SKM-1 (cell line): ENCODE results near the gene FARP2.
"Not testable (repeated sequence)": the region's sequence is repeated elsewhere in the genome, so short reads cannot be mapped to it uniquely, and the experiment has no call there.

Source experiments
- DNase-seq: peaks from one replicate; lab custom pipeline; 2025; ENCODE audit not compliant: unreplicated experiment; lab: John Stamatoyannopoulos, UW

FARP2 gene

DNA sequence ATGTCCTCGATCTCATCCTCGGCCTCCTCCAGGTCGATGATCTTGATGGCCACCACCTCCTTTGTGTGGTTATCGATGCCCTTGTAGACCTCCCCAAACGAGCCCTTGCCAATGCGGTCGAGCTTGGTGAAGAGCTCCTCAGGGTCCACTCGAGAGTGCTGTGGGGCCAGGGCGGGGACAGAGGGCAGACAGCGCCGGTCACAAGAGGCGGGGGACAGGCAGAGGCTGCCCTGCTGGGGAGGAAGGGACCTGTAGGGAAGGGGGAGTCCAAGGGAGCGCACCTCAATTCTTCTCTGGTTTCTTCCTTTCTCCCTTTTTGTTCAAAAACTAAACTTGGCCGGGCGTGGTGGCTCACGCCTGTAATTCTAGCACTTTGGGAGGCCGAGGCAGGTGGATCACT, 145.5 kb downstream of the FARP2 start:
- no peak for DNase-seq

DNA sequence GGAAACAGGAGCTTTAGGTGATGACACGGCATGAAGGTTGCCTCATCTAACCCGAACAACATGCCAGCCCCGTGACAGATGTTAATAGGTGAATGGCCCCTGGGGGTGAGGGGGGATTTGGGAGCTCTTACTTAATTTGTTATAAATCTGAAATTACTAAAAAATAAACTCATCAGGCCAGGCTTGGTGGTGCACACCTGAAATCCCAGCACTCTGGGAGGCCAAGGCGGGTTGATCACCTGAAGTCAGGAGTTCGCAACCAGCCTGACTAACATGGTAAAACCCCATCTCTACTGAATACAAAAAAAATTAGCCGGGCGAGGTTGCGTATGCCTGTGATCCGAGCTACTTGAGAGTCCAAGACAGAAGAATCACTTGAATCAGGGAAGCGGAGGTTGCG, 146.2 kb downstream of the FARP2 start:
- no peak for DNase-seq

DNA sequence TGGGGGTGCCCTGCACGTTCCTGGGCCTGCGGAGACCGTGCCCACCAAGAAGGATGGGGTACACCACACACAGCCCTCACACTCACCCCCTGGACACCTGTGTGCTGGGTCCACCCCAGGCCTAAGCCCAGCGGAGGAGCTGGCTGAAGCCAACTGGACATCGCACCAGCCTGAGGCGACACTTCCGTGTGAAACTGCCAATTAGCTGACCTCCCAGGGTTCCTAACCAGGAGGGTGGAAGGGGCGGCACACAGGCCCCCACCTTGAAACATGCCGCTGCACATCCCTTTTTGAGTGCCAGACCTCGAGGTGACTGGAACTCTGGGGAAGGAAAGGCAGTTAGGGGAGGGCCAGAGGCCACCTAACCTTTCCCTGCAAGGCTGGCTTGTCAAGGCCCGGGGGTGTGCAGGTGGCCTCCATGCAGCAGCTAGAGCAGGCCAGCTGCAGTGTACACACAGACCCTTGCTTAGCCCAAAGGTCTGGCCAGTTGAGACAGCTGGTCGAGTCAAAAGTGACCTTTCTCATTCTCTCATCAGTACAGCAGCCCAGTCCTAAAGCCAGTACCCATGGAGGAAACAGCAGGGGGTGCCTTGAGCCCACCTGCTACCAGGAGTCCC, 147.8 kb downstream of the FARP2 start:
- DNase-seq, result no peak

DNA sequence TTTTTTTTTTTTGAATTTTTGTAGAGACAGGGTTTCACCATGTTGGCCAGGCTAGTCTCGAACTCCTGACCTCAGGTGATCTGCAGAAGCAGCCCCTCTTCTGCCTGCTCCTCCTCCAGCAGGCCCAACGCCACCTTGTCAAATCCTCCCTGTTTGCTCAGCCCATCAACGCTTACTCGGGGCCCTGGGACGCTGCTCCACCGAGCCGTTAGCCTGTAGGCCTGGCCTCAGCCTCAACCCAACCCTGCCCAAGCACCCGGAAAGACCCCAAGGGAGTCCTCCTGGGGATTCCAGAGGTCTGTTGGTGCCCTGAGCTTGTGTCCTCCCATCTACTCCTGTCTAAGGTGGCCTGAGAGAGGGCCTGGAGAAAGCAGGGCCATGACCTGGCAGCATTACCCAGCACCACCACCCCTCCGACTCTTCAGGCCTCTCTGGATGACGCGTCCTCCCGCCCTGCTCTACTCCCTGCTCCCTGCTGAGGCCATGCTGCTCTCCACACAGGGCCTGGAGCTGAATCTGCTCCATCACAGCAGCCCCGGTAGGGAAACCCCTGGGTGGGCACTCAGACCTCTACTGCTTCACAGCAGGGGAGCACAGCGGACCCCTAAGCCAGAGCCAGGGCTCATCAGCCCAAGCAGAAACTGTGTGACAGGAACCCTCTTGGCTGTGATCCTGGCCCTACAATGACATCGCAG, 149.1 kb downstream of the FARP2 start:
- DNase-seq, result no peak

DNA sequence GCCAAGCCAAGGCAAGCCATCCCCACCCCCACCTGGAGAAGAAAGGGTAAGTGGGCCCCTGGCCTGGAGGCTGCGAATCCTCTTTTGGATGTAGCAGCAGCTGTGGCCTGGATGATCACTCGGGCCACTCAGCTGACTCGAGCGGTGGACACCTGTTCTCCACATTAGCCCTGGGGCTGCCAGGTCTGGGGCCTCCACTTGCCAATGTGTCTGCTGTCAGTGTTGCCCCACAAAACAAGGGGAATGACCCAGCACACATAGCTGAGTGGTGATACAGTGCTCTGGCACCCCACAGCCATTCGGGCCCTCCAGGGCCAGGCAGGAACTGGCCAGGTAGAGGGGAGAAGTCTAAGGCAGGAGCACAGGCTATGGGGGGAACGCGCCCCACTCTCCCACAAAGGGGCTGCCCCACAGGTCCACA, 149.7 kb downstream of the FARP2 start:
- DNase-seq, result no peak

DNA sequence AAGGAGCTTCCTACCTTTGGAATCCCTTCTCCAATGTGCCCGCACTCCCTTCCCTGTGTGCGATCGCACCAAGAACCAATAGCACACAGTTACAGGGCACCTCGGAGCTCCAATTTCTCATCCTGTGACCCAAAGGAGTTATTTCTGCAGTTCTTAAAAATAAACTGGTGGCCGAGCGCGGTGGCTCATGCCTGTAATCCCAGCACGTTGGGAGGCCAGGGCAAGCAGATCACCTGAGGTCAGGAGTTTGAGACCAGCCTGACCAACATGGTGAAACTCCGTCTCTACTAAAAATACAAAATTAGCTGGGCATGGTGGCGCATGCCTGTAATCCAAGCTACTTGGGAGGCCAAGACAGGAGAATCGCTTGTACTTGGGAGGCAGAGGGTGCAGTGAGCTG, 150.2 kb downstream of the FARP2 start:
- not testable (repeated sequence) for DNase-seq

DNA sequence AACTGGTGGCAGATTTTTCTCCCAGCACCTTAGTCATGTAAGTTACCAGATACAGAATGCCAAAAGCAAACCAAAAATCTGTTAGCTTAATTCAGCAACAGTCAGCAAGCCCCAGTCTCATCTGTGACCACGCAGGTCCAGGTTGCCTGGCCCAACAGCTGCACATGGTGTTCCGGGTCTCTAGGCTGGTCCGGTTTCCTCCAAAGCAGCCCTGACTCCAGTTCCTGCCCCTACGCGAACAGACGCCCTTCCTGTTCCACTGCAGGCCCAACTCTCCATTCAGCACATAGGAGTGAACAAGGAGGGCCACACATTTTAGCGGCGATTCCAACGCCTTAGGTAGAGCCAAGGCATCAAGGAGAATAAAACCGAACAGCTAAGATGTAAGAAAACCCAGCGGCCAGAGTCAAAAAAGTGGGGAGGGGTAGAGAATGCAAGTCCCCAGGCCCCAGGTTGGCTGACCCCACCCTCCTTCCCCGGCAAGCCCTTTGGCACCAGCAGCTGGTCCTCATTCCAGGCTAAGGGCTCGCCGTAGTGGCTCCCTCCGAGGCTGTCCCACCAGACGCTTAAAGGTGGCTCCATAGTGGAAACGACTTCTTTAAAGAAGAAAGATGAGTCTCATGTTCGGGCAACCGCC, 150.8 kb downstream of the FARP2 start:
- DNase-seq, result no peak

DNA sequence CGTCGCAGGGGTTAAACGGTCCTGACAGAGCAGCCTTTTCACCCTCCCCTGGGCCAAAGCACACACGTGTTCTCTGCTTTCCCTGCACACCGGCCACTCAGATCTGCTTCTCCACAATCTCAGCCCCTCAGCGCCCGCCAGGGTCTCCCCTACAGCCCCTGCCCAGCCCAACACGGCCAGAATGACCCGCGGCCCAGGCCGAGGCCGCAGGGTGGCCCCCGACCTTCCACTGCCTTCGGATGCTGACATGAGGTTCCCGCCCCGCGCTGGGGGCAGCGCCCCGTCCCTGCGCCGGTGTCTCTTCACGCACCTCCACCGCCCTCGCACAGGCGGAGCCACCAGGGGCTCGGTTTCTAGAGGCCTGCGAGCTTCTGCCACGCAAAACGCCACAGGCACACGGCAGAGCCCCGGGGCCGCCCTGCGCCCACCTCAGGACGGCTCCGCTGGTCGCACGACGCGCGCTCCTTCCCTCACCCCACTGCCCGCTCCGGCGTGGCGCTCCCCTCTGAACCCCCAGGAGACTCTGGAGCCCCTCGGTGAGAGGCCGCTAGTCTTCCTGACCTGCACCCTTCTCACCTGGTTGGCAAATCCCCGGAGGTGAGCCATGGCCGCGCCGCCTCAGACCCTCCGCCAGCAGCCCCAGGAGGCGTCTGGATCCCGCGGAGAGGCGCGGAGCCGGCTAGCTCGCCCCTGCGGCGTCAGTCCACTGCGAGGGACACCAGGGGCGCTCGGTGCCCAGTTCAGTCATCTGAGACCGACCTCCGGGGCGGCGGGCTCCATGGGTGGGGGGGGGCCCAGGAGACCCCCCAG, 151.6 kb downstream of the FARP2 start:
- no peak for DNase-seq

DNA sequence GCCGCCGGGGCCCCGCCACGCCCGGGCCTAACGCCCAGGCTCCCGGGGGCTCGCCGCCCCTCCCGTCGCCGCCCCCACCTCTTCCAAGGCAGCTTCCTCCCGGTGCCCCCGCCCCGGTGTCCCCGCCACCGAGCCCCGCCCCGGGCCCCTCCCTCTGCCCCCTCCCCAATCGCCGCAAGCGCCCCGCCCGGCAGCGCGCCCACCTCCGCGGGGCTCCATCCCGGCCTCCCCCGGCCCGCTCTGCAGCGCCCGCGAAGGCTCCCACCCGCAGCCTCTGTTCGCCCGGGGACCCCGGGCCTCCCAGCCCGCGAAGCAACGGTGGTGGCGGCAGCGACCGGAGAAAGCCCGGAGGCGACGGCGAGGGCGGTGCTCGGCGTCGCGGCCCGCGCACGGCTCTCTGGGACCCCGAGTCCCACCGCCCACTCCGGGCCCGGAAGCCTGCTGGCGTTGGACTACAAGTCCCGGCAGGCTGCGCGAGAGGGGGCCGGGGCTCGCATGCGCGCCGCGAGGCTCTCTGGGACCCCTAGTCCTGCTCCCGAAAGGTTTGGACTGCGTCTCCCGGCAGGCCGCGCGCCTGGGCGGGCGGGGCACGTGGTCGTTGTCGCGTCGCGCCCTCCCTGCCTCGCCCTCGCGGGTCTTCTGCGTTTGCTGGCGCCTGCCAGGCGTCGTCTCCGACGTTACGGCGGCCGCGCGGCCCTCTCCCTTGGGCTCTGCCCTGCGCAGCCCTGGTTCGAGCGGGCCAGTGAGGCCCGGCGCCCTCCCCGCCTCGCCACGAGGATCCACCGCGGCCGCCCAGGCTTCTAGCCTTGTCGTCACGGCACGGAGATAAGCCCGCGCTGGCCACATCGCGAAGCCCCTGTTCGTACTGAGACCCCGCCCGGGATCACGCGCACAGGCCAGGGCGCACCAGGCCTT, 152.4 kb downstream of the FARP2 start, which contains the start of gene STK25:
Gene STK25 (minus strand): TSS at position 345 of the 915 bp plus-strand sequence. CDS start 549 bp downstream, outside the sequence.
- DNase-seq, result peak; percentile 93

DNA sequence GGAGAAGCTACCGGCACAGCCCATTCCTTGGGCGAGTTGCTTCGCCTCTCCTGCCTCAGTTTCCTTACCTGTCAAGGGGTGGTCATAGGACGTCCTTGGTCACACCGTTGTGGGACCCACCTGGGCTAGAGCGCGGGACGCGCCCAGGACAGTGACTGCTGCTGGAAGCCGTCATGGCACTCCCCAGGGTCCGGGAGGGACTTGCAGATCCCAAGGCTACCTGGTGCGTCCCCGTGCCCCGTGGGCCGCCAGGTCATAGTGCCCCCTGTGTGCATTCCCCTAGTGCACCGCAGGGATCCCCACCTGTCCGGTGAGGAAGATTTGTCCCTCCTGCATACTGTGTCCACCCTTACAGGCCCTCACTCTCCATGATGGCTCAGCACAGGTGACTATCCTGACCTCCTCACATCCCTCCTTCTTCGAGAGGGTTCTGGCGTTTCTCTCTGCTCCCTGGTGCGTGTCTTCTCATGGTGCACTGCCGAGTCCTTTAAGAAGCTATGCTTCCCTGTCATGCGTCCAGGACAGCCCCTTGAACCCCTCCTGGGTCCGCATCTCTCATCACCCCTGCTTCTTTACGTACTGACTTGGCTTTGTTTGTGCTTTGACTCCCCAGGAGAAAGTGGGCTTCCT, 153.2 kb downstream of the FARP2 start:
- DNase-seq, result no peak

DNA sequence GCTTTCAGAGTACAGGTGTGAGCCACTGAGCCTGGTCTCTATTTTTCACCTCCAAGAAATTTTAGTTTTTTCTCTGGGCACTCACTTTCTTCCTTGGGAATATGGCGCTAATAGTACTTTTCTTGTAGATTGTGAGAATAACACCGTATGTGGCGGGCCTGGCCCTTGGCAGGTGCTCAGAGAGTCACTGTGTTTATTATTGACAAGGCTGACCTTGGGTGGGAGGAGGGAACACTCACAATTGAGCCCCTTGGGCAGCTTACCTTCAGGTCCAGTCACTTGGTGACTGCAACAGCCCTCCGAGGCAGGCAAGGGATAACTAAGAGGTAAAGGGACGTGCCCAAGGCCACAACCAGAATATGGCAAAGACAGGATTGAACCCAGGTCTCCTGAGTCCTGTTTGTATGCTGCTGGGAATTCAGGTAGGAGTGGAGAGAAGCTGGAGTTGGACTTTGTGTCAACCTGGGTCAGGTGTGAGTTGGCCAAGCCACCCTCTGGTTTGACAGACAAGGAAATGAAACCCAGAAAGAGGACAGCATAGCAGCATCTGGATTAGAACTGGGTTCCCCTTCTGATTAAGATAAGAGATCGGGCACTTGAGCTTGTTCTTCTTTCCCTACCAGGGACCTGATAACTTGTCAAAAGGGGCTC, 155.1 kb downstream of the FARP2 start:
- DNase-seq, result no peak

DNA sequence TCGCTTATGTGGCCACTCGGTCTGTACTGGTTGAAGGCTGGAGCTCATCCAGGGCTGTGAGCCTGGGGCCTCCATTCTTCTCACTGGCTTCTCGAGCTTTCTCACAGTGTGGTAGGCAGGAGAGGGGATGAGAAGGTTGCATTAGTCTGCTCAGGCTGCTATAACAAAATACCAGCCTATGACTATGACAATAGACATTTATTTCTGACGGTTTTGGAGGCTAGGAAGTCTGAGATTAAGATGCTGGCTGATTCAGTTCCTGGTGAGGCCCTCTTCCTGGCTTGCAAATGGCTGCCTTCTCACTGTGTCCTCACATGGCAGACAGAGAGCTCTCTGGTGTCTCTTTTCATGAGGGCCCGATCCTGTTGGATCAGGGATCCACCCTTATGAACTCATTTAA, 158.5 kb downstream of the FARP2 start:
- DNase-seq, result no peak

DNA sequence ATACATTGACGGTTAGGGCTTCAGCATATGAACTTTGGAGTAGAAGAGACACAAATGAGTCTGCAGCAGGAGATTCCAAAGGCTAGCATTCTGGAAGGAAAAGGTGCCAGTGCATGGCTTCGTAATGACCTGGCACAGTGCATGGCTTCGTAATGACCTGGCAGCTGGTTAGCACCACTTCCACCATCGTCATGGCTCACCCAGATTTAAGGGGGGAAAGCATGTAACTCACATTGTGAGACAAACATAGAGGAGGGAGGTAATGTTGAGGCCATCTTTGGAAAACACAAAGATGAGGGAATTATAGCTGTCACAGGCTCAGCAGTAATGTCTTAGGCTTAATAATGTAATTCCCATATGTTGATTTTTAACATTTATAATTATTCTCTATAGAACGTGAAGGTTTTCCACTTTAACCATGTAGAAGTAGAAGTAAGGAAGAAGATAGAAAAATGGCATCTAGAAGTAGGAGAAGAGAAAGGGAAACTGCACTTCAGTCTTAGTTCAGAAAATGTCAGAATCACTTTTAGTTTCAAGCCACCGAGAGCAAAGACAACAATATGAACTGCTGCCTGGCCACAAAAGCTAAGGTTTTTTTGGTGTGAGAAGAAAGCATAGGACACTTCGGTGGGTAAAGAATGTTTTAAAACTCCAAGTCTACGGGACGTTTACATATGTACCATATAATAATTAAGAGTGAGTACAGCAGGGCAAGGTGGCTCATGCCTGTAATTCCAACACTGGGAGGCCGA, 159.1 kb downstream of the FARP2 start:
- DNase-seq, result no peak

DNA sequence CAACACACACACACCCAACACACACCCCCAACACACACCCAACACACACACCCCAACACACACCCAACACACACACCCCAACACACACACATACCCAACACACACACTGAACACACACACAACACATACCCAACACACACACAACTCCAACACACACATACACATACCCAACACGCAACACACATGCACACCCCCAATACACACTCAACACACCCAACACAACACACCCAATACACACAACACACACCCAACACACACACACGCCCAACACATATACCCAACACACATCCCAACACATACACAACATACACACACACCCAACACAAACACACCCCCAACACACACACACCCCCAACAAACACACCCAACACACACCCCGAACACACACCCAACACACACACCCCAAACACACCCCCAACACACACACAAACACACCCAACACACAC, 160.5 kb downstream of the FARP2 start:
- no peak for DNase-seq

DNA sequence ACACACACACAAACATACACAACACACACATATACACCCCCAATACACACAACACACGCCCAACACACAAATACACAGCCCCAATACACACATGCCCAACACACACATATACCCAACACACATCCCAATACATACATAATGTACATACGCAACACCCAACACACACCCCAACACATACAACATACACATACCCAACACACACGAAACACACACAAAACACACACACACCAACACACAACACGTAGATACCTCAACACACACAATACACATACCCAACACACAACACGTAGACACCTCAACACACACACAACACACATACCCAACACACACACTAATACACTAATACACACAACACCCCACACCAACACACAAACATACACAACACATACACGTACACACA, 161.2 kb downstream of the FARP2 start:
- no peak for DNase-seq

DNA sequence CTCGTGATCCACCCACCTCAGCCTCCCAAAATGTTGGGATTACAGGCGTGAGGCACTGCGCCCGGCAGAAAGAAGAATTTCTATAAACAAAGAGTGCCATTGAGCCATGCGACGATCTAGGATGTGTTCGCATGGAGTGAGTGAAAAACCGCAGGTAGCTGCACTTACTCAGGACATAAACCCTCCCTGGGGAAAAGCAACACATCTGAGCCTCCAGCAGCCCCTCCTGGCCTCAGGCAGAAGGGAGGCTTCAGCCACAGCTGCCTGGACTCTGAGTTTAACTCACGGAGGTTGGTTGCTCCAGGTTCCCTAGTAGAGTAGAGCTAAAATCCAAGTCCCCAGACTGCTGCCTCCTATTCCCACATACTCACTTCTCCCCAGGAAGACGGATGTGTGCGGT, 163.6 kb downstream of the FARP2 start:
- no peak for DNase-seq

DNA sequence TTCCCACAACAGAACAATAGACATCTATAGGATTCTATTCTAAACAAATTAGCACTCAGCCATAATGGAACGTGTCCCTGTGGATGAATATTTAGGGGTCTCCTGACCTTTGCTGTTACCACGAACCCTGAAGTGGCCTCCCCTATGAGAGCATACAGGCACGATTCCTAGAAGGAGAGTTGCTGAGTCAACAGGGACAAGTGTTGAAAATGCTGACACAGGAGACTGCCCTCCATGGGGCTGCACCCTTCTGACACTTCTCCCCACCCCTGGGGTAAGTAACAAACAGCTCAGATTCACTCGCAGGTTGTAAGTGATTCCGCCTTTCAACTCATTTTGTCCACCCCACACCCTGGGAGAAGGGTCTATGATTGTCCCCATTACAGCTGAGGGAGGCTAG, 166.4 kb downstream of the FARP2 start:
- DNase-seq, result no peak
